Measurements from ENCODE around the gene ATP2B2. TPM values are rescaled to one million over a fixed set of nuclear protein-coding genes. Genes with fewer than 3 reads are reported as not detected.

ATP2B2 gene
- total and polyA plus RNA-seq, 9 of the 15 experiments (the other 6 are each of a cell fraction or from before 2014, with no cell fraction given) = 0.06 TPM; not detected in 8

DNA sequence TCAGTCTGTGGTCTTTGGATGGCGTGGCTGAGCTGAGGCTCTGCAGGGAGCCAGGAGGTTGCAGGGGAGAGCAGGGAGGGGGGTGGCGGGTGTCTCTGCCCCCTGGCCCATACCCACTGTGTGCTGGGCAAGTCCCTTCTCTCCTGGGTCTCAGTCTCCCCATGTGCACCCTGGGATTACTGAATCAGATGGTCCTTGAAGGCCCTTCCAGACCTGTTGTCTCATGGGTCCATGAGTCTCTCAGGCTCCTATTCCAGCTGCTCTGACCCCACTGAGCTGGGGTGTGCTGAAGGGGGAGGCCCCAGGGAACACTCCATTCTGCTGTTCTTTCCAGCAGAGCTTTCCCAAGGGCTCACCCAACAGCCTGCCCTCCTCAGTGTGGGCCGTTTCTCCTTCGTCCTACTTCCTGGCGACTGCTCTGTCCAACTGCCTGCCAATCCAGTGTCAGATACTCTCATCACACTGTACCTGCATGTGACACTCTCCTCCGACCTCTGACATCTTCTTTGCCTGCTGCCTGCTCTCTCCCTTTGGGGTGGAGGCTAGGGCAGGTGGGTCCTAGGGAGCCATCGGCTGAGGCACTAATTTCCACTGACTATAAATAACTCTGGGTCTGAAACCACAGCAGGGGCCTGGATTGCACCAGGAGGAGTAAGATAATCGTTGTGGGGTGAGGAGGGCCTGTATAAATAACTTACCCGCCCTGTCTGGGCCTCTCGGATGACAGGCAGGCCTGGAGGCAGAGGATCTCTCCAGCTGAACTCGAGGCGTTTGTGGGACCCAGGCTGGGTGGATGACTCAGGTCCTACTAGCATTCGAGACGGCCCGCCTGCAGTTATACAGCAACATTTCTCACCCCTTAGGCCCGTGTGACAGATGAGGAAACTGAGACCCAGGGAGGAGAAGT lies 67.1 kb downstream of the ATP2B2 start (continued):
- no peak for TF ChIP-seq NFE2L1 (tag; IDR thresholded peaks at IDR 0.05; ENCODE audit: borderline replicate concordance, low read depth)
- no peak for TF ChIP-seq SRSF7 (optimal IDR thresholded peaks at IDR 0.05; ENCODE audit: low read depth, low read length)
- no peak for TF ChIP-seq CBX8 (IDR thresholded peaks at IDR 0.05; ENCODE audit: borderline replicate concordance, extremely low read depth, low read depth, low read length, poor library complexity, severe bottlenecking)
- no peak for TF ChIP-seq PHF8 (IDR thresholded peaks at IDR 0.05; ENCODE audit: borderline replicate concordance, low read length)
- TF ChIP-seq BDP1 (IDR thresholded peaks at IDR 0.05; ENCODE audit: insufficient read depth, insufficient read length) = no peak
- no peak for TF ChIP-seq GATAD2A (IDR thresholded peaks at IDR 0.05)
- TF ChIP-seq HNRNPH1 (optimal IDR thresholded peaks at IDR 0.05; ENCODE audit: low read depth, low read length) = no peak
- TF ChIP-seq ZNF347 (CRISPR knock-in tag; IDR thresholded peaks at IDR 0.05; ENCODE audit: low read depth) = no peak
- no peak for TF ChIP-seq MCM2 (IDR thresholded peaks at IDR 0.05; ENCODE audit: low read depth)
- no peak for TF ChIP-seq ZNF282 (CRISPR knock-in tag; IDR thresholded peaks at IDR 0.05)
- TF ChIP-seq, protein P1, sequence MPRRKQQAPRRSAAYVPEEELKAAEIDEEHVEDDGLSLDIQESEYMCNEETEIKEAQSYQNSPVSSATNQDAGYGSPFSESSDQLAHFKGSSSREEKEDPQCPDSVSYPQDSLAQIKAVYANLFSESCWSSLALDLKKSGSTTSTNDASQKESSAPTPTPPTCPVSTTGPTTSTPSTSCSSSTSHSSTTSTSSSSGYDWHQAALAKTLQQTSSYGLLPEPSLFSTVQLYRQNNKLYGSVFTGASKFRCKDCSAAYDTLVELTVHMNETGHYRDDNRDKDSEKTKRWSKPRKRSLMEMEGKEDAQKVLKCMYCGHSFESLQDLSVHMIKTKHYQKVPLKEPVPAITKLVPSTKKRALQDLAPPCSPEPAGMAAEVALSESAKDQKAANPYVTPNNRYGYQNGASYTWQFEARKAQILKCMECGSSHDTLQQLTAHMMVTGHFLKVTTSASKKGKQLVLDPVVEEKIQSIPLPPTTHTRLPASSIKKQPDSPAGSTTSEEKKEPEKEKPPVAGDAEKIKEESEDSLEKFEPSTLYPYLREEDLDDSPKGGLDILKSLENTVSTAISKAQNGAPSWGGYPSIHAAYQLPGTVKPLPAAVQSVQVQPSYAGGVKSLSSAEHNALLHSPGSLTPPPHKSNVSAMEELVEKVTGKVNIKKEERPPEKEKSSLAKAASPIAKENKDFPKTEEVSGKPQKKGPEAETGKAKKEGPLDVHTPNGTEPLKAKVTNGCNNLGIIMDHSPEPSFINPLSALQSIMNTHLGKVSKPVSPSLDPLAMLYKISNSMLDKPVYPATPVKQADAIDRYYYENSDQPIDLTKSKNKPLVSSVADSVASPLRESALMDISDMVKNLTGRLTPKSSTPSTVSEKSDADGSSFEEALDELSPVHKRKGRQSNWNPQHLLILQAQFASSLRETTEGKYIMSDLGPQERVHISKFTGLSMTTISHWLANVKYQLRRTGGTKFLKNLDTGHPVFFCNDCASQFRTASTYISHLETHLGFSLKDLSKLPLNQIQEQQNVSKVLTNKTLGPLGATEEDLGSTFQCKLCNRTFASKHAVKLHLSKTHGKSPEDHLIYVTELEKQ (CRISPR knock-in tag; IDR thresholded peaks at IDR 0.05) = no peak
- TF ChIP-seq, protein P2, sequence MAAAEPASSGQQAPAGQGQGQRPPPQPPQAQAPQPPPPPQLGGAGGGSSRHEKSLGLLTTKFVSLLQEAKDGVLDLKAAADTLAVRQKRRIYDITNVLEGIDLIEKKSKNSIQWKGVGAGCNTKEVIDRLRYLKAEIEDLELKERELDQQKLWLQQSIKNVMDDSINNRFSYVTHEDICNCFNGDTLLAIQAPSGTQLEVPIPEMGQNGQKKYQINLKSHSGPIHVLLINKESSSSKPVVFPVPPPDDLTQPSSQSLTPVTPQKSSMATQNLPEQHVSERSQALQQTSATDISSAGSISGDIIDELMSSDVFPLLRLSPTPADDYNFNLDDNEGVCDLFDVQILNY (CRISPR knock-in tag; IDR thresholded peaks at IDR 0.05) = no peak
- no peak for TF ChIP-seq GABPB2 (CRISPR knock-in tag; conservative IDR thresholded peaks at IDR 0.05)
- TF ChIP-seq, protein P3, sequence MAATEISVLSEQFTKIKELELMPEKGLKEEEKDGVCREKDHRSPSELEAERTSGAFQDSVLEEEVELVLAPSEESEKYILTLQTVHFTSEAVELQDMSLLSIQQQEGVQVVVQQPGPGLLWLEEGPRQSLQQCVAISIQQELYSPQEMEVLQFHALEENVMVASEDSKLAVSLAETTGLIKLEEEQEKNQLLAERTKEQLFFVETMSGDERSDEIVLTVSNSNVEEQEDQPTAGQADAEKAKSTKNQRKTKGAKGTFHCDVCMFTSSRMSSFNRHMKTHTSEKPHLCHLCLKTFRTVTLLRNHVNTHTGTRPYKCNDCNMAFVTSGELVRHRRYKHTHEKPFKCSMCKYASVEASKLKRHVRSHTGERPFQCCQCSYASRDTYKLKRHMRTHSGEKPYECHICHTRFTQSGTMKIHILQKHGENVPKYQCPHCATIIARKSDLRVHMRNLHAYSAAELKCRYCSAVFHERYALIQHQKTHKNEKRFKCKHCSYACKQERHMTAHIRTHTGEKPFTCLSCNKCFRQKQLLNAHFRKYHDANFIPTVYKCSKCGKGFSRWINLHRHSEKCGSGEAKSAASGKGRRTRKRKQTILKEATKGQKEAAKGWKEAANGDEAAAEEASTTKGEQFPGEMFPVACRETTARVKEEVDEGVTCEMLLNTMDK (IDR thresholded peaks at IDR 0.05; ENCODE audit: borderline replicate concordance, insufficient read depth, low read depth, low read length, poor library complexity, severe bottlenecking) = no peak
- no peak for TF ChIP-seq MAFG (tag; conservative IDR thresholded peaks at IDR 0.05)
- TF ChIP-seq CEBPG (CRISPR knock-in tag; IDR thresholded peaks at IDR 0.05) = no peak
- no peak for TF ChIP-seq CEBPG (tag; conservative IDR thresholded peaks at IDR 0.05 in 1 of 2, IDR thresholded peaks at IDR 0.05 in 1 of 2)
- TF ChIP-seq RBM22 (IDR thresholded peaks at IDR 0.05; ENCODE audit: low read depth, low read length, poor library complexity, severe bottlenecking) = no peak
- TF ChIP-seq, protein P4, sequence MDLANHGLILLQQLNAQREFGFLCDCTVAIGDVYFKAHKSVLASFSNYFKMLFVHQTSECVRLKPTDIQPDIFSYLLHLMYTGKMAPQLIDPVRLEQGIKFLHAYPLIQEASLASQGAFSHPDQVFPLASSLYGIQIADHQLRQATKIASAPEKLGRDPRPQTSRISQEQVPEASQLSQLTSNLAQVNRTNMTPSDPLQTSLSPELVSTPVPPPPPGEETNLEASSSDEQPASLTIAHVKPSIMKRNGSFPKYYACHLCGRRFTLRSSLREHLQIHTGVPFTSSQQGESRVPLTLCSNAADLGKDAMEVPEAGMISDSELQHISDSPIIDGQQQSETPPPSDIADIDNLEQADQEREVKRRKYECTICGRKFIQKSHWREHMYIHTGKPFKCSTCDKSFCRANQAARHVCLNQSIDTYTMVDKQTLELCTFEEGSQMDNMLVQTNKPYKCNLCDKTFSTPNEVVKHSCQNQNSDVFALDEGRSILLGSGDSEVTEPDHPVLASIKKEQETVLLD (IDR thresholded peaks at IDR 0.05) = no peak
